ENCODE measurements around the gene MYRF.

MYRF gene

GRCh38 chr11:61712314-61712713, 40.1 kb upstream of the MYRF start:
- no peak overlapping the region for H3K9ac ChIP-seq (ENCODE audit: low read depth, low read length)
- DNase-seq, result no peak
- H2AFZ ChIP-seq (ENCODE audit: low read depth, low read length), result no peak overlapping the region
- H4K20me1 ChIP-seq (ENCODE audit: insufficient read depth, low read length), result 0 out of 2 replicates have a peak, but pooled peaks cover 4% of the 10 kb centered on the region
- H3K27me3 ChIP-seq (ENCODE audit: insufficient read depth, low read length, poor library complexity), result no peaks in the 10 kb centered on the region
- no peaks in the 10 kb centered on the region for H3K9me3 ChIP-seq (ENCODE audit: insufficient read depth, low read length, severe bottlenecking)
- H3K79me2 ChIP-seq (ENCODE audit: insufficient read depth, low read length), result no peaks in the 10 kb centered on the region
- no peak overlapping the region for H3K4me3 ChIP-seq (ENCODE audit: low read depth in 1 of 2, low read length in 2 of 2)
- H3K36me3 ChIP-seq (ENCODE audit: insufficient read depth, low read length), result no peaks in the 10 kb centered on the region
- no peak overlapping the region for H3K27ac ChIP-seq (ENCODE audit: low read length)
- no peaks in the 10 kb centered on the region for H3K4me1 ChIP-seq (ENCODE audit: insufficient read depth, low read length)
- TF ChIP-seq EZH2 (IDR thresholded peaks at IDR 0.05; ENCODE audit: borderline replicate concordance, low read depth, low read length, severe bottlenecking), result no peak
- TF ChIP-seq, protein P1, sequence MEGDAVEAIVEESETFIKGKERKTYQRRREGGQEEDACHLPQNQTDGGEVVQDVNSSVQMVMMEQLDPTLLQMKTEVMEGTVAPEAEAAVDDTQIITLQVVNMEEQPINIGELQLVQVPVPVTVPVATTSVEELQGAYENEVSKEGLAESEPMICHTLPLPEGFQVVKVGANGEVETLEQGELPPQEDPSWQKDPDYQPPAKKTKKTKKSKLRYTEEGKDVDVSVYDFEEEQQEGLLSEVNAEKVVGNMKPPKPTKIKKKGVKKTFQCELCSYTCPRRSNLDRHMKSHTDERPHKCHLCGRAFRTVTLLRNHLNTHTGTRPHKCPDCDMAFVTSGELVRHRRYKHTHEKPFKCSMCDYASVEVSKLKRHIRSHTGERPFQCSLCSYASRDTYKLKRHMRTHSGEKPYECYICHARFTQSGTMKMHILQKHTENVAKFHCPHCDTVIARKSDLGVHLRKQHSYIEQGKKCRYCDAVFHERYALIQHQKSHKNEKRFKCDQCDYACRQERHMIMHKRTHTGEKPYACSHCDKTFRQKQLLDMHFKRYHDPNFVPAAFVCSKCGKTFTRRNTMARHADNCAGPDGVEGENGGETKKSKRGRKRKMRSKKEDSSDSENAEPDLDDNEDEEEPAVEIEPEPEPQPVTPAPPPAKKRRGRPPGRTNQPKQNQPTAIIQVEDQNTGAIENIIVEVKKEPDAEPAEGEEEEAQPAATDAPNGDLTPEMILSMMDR (IDR thresholded peaks at IDR 0.05; ENCODE audit: borderline replicate concordance, extremely low read depth, low read length, poor library complexity, severe bottlenecking), result no peak
- no peak for ATAC-seq (ENCODE audit: insufficient read depth, low read depth)
- no peak overlapping the region for H3K4me2 ChIP-seq (ENCODE audit: insufficient read depth, low read length)

DNA sequence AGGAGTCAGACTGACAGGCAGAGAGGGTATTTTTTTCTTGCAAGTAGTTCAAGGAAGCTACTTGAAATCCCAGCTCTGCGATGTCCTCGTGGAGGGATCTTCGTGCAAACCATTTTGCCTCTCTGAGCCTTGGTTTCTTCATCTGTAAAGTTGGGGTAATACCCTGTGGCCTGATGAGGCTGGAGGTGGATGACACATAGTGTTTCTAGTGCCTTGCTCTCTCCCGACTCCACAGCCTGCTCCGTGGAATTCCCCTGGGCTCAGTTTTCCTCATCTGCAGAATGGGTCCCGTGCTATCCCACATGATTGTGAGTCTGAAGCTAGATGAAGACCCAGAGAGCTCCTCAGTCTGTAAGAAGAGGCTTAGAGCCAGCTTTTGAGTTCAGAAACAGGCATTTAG, 39.6 kb upstream of the MYRF start:
- Histone ChIP-seq H3K9me3 (ENCODE audit: insufficient read depth, low read length, severe bottlenecking) (no peaks in the 10 kb centered on the region), H3K27ac (ENCODE audit: low read length) (no peak overlapping the region), H3K9ac (ENCODE audit: low read depth, low read length) (no peak overlapping the region), H2AFZ (ENCODE audit: low read depth, low read length) (no peak overlapping the region), H3K4me1 (ENCODE audit: insufficient read depth, low read length) (no peaks in the 10 kb centered on the region), H3K36me3 (ENCODE audit: insufficient read depth, low read length) (no peaks in the 10 kb centered on the region), H3K4me2 (ENCODE audit: insufficient read depth, low read length) (no peak overlapping the region), H3K27me3 (ENCODE audit: insufficient read depth, low read length, poor library complexity) (no peaks in the 10 kb centered on the region), H4K20me1 (ENCODE audit: insufficient read depth, low read length) (0 out of 2 replicates have a peak, but pooled peaks cover 4% of the 10 kb centered on the region), H3K4me3 (ENCODE audit: low read depth in 1 of 2, low read length in 2 of 2) (no peak overlapping the region), H3K79me2 (ENCODE audit: insufficient read depth, low read length) (no peaks in the 10 kb centered on the region)
- TF ChIP-seq, protein P1 (IDR thresholded peaks at IDR 0.05; ENCODE audit: borderline replicate concordance, extremely low read depth, low read length, poor library complexity, severe bottlenecking), result no peak
- TF ChIP-seq EZH2 (IDR thresholded peaks at IDR 0.05; ENCODE audit: borderline replicate concordance, low read depth, low read length, severe bottlenecking), result no peak
- ATAC-seq (ENCODE audit: insufficient read depth, low read depth) (no peak), DNase-seq (no peak)

GRCh38 chr11:61713464-61713863, 39.0 kb upstream of the MYRF start:
- Histone ChIP-seq H3K27ac (ENCODE audit: low read length) (no peak overlapping the region), H3K79me2 (ENCODE audit: insufficient read depth, low read length) (no peaks in the 10 kb centered on the region), H2AFZ (ENCODE audit: low read depth, low read length) (no peak overlapping the region), H3K9me3 (ENCODE audit: insufficient read depth, low read length, severe bottlenecking) (no peaks in the 10 kb centered on the region), H3K36me3 (ENCODE audit: insufficient read depth, low read length) (no peaks in the 10 kb centered on the region), H3K9ac (ENCODE audit: low read depth, low read length) (no peak overlapping the region), H3K4me1 (ENCODE audit: insufficient read depth, low read length) (no peaks in the 10 kb centered on the region), H3K4me2 (ENCODE audit: insufficient read depth, low read length) (no peak overlapping the region), H3K27me3 (ENCODE audit: insufficient read depth, low read length, poor library complexity) (no peaks in the 10 kb centered on the region), H4K20me1 (ENCODE audit: insufficient read depth, low read length) (0 out of 2 replicates have a peak, but pooled peaks cover 4% of the 10 kb centered on the region), H3K4me3 (ENCODE audit: low read depth in 1 of 2, low read length in 2 of 2) (no peak overlapping the region)
- DNase-seq (no peak), ATAC-seq (ENCODE audit: insufficient read depth, low read depth) (no peak)
- no peak for TF ChIP-seq EZH2 (IDR thresholded peaks at IDR 0.05; ENCODE audit: borderline replicate concordance, low read depth, low read length, severe bottlenecking)
- TF ChIP-seq, protein P1 (IDR thresholded peaks at IDR 0.05; ENCODE audit: borderline replicate concordance, extremely low read depth, low read length, poor library complexity, severe bottlenecking), result no peak

GRCh38 chr11:61713906-61714305, 38.5 kb upstream of the MYRF start:
- H3K4me2 ChIP-seq (ENCODE audit: insufficient read depth, low read length), result no peak overlapping the region
- H3K9ac ChIP-seq (ENCODE audit: low read depth, low read length), result no peak overlapping the region
- DNase-seq (no peak), ATAC-seq (ENCODE audit: insufficient read depth, low read depth) (no peak)
- no peaks in the 10 kb centered on the region for H3K27me3 ChIP-seq (ENCODE audit: insufficient read depth, low read length, poor library complexity)
- no peak overlapping the region for H3K4me3 ChIP-seq (ENCODE audit: low read depth in 1 of 2, low read length in 2 of 2)
- H3K27ac ChIP-seq (ENCODE audit: low read length), result no peak overlapping the region
- 0 out of 2 replicates have a peak, but pooled peaks cover 4% of the 10 kb centered on the region for H4K20me1 ChIP-seq (ENCODE audit: insufficient read depth, low read length)
- no peaks in the 10 kb centered on the region for H3K4me1 ChIP-seq (ENCODE audit: insufficient read depth, low read length)
- no peak overlapping the region for H2AFZ ChIP-seq (ENCODE audit: low read depth, low read length)
- no peaks in the 10 kb centered on the region for H3K9me3 ChIP-seq (ENCODE audit: insufficient read depth, low read length, severe bottlenecking)
- H3K36me3 ChIP-seq (ENCODE audit: insufficient read depth, low read length), result no peaks in the 10 kb centered on the region
- TF ChIP-seq, protein P1 (IDR thresholded peaks at IDR 0.05; ENCODE audit: borderline replicate concordance, extremely low read depth, low read length, poor library complexity, severe bottlenecking), result no peak
- H3K79me2 ChIP-seq (ENCODE audit: insufficient read depth, low read length), result no peaks in the 10 kb centered on the region

All from DND-41 (cell line).